ENCODE results near the gene PCED1A.
"Not testable (repeated sequence)": the region's sequence is repeated elsewhere in the genome, so short reads cannot be mapped to it uniquely, and the experiment has no call there.

Gene PCED1A

GRCh38 chr20:2816030-2816582 lies 24.3 kb downstream of the PCED1A start, which contains the start of gene TMEM239:
Gene TMEM239 (plus strand): TSS chr20:2816364. CDS start chr20:2816555, 191 bp downstream.
- intact Hi-C loops (cut with DNase I), result no loop called here
- DNase-seq, result peak in 1 of 42 donors; percentile 2

GRCh38 chr20:2815242-2815900 lies 25.1 kb downstream of the PCED1A start:
- peak in 1 of 42 donors; percentile 0 for DNase-seq
- intact Hi-C loops (cut with DNase I), result no loop called here

- intact Hi-C loops (cut with DNase I), result no loop called here
- peak in 1 of 42 donors; percentile 2 for DNase-seq
These were observed 25.8 kb downstream of the PCED1A start, which contains the start of gene C20orf141 for GRCh38 chr20:2814587-2815051. Gene C20orf141 (plus strand): TSS chr20:2814987. CDS start chr20:2815185, 198 bp downstream.

DNA sequence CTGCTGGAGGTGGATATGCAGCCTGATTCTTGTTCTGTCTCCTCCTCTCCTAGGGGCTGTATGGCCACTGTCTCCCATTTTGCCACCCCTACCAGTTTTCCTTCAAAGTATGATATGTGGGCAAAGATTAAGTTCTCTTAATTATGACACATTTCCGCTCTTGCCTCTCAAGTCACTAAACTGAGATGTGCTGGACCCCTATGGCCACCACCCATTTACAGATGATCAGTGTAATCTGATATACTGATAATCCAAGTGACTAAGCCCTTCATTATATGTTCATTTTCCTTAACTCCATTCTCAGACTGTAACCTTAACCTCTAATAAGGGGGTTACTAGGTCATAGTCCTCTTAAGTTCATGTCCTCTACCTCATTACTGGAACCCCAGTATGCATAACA lies 26.4 kb downstream of the PCED1A start:
- intact Hi-C loops (cut with DNase I), result no loop called here
- no peak for DNase-seq

- intact Hi-C loops (cut with DNase I), result no loop called here
These were observed 28.3 kb downstream of the PCED1A start for GRCh38 chr20:2812189-2812588.

DNA sequence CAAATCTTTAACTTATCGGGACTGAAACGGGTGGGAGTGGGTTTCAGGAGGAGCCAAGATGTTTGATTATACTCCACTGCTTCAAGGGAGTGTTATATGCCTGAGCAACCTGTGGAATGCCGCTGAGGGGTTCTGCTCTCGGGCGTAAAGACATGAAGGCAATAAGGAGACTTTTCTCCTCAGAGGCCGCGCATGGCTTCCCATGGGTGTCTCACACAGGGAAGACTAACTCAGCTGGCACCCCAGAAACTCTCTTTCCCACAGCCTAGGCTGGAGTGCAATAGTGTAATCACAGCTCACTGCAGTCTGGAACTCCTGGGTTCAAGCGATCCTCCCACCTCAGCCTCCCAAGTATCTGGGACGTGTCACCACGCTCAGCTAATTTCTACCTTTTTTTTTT lies 30.8 kb downstream of the PCED1A start:
- no peak for DNase-seq
- intact Hi-C loops (cut with DNase I), result no loop called here

More at GRCh38 chr20:2812189-2812588, 28.3 kb downstream of the PCED1A start:
- no peak for DNase-seq

- DNase-seq, result peak in 2 of 42 donors; percentile 13 to 27
- intact Hi-C loops (cut with DNase I), result not testable (repeated sequence)
These were observed 32.5 kb downstream of the PCED1A start for GRCh38 chr20:2807929-2808328.

- DNase-seq, result peak in 2 of 42 donors; percentile 12 to 27
- intact Hi-C loops (cut with DNase I), result no loop called here
These were observed 33.4 kb downstream of the PCED1A start for GRCh38 chr20:2807019-2807418.

- DNase-seq, result peak in 2 of 42 donors; percentile 9 to 28
- intact Hi-C loops (cut with DNase I), result no loop called here
These were observed 34.1 kb downstream of the PCED1A start for GRCh38 chr20:2806351-2806701.

DNA sequence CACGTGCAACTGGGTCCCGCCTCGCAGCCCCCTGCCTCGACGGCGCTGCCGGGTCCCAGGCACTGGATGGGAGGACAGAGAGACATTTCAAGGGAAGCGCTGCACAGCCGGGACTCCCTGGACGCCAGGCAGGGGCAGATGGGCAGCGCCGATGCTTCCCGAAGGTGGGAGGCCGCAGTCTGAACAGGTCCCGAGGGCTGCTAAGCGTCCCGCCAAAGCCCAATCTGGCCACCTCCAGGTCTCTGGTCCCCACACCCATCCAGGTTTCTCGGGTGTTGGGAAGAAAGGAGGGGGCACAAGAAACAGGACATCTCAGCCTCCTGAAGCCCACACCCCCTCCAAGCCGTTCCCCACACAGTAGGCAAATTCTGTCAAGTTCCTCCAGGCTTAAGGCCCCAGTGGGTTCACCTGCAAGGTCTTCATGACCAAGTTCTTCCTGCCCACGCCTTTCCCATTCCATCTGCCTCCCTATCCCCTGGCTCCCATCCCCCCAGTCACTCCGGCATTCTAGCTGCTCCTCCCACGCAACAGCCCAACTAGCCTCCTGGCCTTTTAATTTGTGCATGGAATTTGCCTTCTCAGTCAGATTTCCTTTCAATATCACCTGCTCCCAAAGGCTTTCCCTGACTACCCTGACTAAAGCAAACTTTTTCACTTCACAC lies 34.6 kb downstream of the PCED1A start:
- intact Hi-C loops (cut with DNase I), result no loop called here
- peak in 2 of 42 donors; percentile 14 to 23 for DNase-seq

- DNase-seq, result peak in 25 of 42 donors; percentile 12 to 67 (median 31)
These were observed 35.4 kb downstream of the PCED1A start for GRCh38 chr20:2804852-2805688.

DNA sequence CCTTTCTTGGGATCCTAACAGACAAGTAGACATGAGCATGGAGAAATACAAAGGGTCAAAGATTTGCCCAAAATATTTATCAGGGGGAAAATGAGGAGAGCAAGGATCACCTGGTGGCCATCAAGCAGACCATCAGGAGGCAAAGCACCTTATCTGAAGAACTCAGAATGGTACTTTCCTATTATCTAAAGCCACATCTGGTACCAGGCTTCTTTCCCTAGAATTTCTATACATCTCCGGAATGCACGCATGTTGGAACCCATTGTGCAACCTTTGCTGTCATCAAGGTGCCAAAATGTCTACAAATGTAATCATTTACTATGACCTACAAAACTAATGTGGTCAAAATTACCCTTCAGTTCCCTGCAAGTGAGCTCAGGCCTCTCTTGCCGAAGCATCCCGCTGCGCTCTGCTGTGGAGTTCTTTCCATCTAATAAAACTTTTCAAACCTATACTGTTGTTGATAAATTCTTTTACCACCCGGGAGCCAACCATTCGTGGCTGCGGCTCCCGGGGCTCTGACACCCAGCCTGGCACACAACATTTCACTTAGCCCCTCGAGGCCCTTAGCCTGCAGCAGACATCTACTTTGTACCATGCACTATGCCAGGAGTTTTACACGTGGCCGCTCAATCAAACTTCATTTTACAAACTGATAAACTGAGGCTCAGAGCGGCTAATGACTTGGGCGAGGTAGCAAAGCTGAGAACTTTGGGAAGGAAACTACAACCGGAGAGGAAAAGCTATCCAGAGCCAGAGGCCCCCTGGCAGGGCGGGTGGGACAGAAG lies 36.2 kb downstream of the PCED1A start:
- DNase-seq, result peak in 2 of 42 donors; percentile 9 to 18
- intact Hi-C loops (cut with DNase I), result no loop called here

More at GRCh38 chr20:2804852-2805688, 35.4 kb downstream of the PCED1A start:
- intact Hi-C loops (cut with DNase I), result no loop called here

GRCh38 chr20:2801286-2801728 lies 39.1 kb downstream of the PCED1A start:
- intact Hi-C loops (cut with DNase I), result no loop called here

DNA sequence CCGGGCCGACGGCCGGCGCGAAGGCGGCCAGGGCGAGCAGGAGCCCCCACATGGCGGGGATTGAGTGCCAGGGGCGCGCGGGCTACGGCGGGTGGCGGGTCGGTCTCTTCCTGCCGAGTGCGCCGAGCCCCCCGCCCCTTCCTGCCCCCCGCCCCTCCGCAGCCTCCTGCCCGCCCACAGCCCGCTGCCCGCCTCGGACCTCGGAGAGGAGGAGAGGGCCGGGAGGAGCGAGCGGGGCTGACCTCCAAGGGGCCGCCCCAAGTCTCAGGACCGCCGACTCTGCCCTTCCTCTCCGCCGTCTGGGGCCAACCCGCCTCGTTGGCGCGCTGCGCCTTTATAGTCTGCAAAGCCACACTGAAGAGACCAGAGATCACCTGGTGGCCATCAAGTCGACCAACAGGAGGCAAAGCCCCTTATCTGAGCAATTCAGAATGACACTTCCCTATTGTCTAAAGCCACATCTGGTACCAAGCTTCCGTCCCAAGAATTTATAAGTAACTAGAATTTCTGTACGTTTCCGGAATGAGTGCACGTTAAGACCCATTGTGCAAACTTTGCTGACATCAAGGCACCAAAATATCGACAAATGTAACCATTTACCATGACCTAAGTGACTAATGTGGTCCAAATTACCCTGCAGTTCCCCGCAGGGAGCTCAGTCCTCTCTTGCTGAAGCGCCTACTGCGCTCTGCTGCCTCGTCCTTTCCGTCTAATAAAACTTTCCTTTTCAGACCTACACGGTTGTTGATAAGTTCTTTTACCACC lies 39.8 kb downstream of the PCED1A start, which contains the start of gene CPXM1:
Gene CPXM1, minus strand, starts transcription at position 107 of the 765 bp plus-strand sequence. Its CDS starts 55 bp downstream, at position 52.
- peak in 1 of 42 donors; percentile 33 for DNase-seq
- intact Hi-C loops (cut with DNase I), result no loop called here

More at GRCh38 chr20:2801286-2801728, 39.1 kb downstream of the PCED1A start:
- DNase-seq, result peak in 1 of 42 donors; percentile 32

- peak in 1 of 42 donors; percentile 42 for DNase-seq
- intact Hi-C loops (cut with DNase I), result no loop called here
These were observed 40.6 kb downstream of the PCED1A start for GRCh38 chr20:2799688-2800520.

DNA sequence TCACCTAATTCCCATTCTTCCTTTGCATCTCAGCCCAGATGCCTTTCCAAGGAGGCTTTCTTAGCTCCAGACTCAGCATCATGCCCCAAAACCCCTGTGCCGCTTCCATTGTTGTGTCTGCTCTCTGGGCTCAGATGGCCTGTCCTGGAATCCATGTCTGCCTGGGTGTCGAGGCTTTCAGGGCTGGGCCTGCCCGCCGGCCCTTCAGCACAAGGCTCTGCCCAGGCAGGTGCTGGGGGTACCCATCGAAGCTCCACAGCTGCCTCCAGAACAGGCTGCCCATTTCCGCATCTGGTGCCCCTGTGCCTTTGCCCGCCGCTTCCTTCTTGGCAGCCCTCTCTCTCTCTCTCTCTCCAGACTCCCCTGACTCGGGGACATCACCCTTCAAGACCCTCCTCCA lies 41.2 kb downstream of the PCED1A start:
- peak in 1 of 42 donors; percentile 29 for DNase-seq
- intact Hi-C loops (cut with DNase I), result no loop called here
